Nasal cavity respiratory epithelium epithelial cell of viscerocranial mucosa (primary cell): Measurements from ENCODE around the gene FAF1. TPM values are rescaled to one million over a fixed set of nuclear protein-coding genes. Genes with fewer than 3 reads are reported as not detected.

Experiments
- total RNA-seq: library from RNA; depleted of rRNA; stranded (reverse); fragments of >200 nt; gene quantifications from 2 replicates; pipeline ENCODE4 v1.2.3, GENCODE V29; 2014

The FAF1 gene
- total RNA-seq: 48.2 and 88.3 TPM in 2 replicates

DNA sequence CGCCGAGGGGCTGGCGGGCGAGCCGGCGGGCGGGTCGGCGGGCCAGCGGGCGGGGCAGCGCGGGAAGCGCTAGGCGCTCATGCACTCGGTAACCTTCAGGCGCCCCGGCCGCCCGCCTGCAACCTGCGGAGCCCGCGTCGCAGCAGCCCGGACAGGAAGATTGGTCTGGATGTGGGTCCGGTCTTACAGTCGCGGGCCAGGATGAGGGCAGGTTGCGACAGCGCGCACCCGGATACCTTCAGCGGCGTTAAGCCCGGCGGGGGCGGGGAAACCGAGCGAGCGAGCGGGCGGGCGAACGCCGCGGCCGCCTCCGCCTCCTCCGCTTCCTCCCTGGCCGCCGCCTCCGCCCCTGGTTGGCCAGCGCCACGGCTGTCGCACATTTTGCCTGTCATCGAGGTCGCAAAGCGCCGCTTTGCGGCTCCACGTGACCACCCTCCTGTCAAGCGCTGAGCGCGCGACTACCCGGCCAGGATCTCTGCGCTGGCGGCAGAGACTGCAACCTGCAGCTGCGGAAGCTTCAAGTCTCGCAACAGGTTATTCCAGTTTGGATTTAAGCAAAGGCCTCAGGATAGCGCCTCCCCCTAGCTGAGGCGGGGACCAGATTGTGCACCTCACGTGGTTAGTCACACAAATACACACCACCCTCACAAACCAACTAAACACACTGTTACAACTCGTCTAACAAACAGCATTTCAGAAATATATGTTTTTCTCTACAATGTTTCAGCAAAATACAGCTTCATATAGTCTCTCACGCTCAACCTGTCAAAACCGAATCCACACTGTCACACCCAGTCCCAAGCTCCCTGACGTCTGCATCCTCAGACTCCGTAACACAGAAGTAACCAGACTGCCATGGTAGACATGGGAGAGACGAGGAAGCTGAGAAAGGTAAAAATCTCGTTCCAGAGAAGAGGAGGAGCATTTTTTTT, at the start of gene FAF1:
TSS of gene FAF1 (minus strand) at position 355 of the 932 bp plus-strand sequence. CDS start 456 bp downstream, outside the sequence.

DNA sequence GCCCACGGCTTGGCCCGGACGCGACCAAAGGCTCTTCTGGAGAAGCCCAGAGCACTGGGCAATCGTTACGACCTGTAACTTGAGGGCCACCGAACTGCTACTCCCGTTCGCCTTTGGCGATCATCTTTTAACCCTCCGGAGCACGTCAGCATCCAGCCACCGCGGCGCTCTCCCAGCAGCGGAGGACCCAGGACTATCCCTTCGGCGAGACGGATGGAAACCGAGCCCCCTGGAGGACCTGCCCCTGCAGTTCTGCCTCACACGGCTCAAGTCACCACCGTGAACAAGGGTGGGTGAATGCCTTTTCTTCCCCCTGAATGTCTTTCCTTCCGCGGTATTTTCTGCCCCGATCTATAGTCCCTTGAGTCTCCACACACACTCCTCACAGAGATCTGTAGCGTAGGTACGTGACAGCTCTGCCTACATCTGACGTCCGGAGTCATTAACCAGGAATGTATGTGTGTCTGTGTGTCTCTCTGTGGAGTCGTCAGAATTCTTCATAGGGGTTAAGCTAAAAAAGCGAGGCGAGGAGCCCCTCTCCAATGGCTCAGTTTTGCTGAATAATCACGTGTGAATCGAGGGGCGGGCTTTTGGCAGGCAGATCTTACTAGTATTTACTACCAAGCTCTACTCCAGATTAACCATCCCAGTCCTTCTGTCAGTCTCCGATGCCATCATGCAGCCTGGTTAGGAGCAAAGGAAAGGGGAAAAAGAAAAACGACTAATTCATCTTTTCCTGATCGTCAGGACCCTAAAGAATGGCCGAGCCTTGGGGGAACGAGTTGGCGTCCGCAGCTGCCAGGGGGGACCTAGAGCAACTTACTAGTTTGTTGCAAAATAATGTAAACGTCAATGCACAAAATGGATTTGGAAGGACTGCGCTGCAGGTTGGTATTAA, 9.8 kb upstream of the FAF1 start, which contains the start of gene CDKN2C:
TSS of gene CDKN2C (plus strand) at position 635 of the 898 bp plus-strand sequence. CDS start at position 759, 124 bp downstream.

DNA sequence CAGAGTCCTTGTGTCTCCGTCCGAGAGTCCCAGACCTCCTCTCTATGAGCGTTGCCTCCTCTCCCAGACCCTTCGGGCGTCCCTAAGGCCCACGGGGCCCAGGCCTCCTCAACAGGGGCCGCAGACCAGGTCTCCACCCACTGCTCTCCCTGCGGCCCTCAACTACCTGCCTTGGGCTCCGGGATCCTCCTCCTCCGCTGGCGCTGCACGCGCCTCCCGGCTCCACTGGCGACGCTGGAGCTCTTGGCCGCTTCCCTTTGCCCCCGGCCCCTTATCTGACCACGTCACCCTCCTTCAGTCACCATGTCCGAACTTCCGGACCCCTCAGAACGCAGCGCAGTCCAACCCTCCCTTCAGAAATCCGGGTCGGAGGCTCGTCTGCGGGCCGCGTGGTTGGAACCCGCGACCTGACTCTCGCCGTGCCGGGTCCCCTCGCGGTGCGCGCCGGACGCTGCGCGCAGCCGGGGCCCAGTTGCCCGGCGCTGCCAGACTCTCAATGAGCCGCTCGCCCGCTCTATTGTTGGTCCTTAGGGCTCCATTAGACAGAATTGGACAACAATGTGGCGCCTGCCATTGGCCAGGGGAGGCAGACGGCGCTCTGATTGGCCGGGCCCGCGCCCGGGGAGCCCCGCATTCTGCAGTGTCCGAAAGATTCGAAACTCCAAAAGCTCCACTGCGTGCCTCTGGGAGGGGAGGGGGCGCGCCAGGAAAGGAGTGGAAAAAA, 537.0 kb downstream of the FAF1 start, which contains the start of gene DMRTA2:
TSS of gene DMRTA2 (minus strand) at position 498 of the 724 bp plus-strand sequence. CDS start 1,907 bp downstream, outside the sequence.

Other genes starting within 250 kb of the FAF1 start
- gene CDKN2C, start 10.0 kb upstream of the FAF1 start, total RNA-seq: 0.34 and 0.36 TPM in 2 replicates
- not detected in 2 replicates for gene C1orf185, start 142.0 kb upstream of the FAF1 start, total RNA-seq